ENCODE data around the gene KMT2B.
"Not testable (repeated sequence)": the region's sequence is repeated elsewhere in the genome, so short reads cannot be mapped to it uniquely, and the experiment has no call there.

KMT2B gene

DNA sequence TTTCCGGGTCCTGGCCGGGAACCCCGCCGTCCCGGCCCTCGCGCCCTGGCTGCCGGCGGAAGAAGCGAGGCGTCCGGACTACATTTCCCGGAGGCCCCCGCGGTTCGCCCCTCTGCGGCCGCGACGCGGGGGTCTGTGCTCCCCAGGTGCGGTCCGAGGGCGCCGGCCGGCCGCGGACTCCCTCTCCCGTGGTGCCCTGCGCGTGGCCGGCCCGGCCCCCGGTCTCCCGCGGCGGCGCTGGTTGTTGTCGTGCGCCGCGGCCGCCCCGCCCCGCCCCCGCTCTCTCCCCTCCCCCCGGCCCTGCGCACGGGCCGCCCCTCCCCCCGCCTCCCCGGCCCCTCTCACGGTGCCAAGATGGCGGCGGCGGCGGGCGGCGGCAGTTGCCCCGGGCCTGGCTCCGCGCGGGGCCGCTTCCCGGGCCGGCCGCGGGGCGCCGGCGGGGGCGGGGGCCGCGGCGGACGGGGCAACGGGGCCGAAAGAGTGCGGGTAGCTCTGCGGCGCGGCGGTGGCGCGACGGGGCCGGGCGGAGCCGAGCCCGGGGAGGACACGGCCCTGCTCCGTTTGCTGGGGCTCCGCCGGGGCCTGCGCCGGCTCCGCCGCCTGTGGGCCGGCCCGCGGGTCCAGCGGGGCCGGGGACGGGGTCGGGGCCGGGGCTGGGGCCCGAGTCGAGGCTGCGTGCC lies at the start of gene KMT2B:
KMT2B (plus strand) TSS at position 339 of the 680 bp plus-strand sequence; CDS start at position 355, 16 bp downstream.
- peak in 24 of 58 donors; percentile 73 to 96 (median 93) for DNase-seq

DNA sequence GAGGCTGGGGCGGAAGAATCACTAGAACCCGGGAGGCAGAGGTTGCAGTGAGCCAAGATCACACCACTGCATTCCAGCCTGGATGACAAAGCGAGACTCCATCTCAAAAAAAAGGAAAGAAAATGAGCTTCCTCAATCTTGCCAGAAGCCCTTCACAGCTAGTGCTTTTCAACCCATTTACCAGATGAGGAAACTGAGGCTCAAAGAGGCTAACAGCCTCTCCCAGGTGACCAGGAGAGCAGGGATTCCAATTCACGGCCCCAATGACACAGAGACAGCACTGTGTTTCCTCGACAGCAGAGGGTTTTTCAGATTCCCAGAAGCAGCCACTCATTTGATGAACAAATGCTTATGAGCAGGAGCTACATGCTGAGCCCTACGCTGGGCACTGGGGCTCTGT lies 48.2 kb upstream of the KMT2B start:
- no peak for DNase-seq

- DNase-seq, result no peak
Observed at GRCh38 chr19:35669974-35670373, 47.8 kb upstream of the KMT2B start.

- no peak for DNase-seq
Observed at GRCh38 chr19:35670686-35671085, 47.1 kb upstream of the KMT2B start.

DNA sequence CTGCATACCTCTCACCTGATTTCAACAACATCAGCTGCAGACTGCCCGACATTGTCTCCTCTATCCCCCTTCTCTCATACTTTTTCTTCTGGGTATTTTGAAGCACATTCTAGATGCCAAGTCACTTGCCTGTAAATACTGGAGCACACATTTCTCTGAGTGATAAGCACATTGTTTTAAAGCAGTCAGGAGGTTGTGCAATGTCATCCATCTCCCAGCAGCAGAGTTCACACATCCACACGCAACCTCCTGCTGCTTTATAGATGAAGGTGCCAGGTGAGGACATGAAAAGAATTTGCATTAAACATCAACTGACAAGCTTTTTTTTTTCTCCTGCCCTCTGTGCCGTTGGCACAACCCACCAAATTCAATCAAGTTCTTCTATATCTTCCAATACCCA lies 46.0 kb upstream of the KMT2B start:
- no peak for DNase-seq

- no peak for DNase-seq
Observed at GRCh38 chr19:35673121-35673804, 44.5 kb upstream of the KMT2B start.

GRCh38 chr19:35675589-35676140 lies 42.1 kb upstream of the KMT2B start:
- DNase-seq, result no peak

GRCh38 chr19:35689836-35690235 lies 28.0 kb upstream of the KMT2B start:
- no peak for DNase-seq

- DNase-seq, result not testable (repeated sequence)
Observed at GRCh38 chr19:35691106-35691505, 26.7 kb upstream of the KMT2B start.

- DNase-seq, result no peak
Observed at GRCh38 chr19:35692010-35692409, 25.8 kb upstream of the KMT2B start.

DNA sequence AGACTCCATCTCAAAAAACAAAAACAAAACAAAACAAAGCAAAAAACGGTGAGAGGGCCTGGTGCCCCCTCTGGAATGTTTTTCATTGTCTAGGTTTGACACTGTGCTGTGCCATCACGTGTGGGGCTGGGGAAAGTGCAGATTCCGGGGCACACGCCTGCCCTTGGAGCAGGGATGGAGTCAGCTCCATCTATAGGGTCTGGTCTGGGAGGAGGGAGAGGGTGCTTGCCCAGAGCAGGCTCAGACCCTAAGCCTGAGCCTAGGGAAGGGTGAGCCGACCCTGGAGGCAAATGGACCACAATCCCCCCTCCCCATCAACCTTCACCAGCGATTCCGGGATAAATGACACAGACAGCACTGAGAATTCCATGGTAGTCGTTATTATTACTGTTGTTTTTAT lies 24.4 kb upstream of the KMT2B start:
- DNase-seq, result no peak

- peak in 54 of 58 donors; percentile 8 to 89 (median 70) for DNase-seq
Observed at GRCh38 chr19:35693835-35694599, 23.8 kb upstream of the KMT2B start.

DNA sequence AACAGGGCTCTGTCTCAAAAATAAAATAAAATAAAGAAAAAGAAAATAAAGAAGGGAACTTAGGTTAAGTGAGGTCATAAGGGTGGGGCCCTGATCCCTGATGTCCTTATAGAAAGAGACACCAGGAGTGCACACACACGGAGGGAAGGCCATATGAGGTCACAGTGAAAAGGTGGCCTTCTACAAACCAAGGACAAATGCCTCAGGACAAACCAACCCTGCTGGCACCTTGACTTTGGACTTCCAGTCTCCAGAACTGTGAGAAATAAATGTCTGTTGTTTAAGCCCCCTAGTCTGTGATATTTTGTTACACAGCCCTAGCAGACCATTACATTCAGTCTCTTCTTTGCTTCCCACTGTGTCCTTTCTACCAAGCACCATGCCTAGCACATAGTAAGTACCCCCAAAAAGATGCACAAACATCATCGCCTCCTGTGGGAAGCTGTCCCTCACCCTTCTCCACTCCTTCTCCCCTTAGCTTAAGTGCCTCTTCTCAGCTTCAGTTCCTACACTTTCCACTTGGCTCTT lies 21.8 kb upstream of the KMT2B start:
- DNase-seq, result no peak

DNA sequence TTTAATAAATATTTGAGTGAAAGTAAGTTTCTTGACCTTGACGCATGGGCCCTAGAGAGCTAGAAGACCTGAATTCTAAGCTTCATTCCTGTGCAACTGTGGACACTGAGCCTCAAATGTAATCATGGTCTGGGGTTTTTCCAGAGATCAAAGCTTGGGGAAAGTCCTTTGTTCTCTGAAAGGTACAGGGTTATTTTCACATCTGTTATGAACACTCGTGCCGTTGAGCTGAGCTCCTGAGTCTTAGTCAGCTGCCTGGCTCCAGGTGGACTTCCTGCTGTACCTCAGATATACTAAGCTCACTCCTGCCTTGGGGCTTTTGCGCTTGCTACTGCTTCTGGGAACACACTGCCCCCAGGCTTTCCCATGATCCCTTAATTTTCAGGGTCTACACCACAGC lies 21.0 kb upstream of the KMT2B start:
- DNase-seq, result no peak

DNA sequence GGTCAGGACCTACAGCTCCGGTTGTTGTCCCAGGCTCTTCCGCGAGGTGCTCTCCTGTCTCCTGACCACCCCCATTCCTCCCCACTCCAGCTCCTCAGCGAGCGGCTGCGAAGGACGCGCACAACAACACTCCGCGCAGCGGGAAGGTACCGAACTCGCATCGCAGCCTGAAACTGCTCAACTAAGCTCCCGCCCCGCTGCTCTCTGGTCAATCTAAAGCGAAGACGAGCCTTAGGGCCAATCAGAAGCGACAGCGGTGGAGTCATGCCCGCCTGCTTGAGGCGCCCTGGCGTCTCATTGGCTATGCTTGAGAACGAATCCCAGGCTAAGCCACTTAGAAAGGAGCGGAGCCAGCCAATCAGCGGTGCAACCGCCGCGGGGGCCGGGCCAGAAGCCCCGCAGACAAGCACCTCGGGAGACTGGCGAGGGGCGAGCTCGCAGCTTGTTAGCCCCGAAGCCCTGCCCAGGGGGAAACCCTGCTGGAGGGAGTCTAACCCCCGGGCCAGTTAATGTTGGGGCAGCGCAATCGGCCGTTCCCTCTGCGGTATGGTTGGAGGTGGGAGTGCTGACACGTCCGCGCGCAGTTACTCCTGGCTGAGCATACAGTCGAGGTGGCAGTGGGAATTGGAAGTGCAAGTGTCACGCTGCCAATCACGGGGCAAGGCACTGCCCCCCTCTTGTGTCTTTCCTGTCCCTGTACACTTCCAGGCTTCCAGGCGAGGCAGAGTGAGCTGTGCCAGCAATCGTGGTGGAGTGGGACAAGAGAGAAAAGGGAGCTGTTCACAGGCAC lies 15.4 kb upstream of the KMT2B start:
- peak; percentile 67 to 99 (median 96) for DNase-seq

GRCh38 chr19:35703343-35703742 lies 14.5 kb upstream of the KMT2B start:
- DNase-seq, result no peak

- peak in 2 of 58 donors; percentile 10 to 14 for DNase-seq
Observed at GRCh38 chr19:35704218-35704617, 13.6 kb upstream of the KMT2B start, which contains the start of gene ZBTB32. Gene ZBTB32, plus strand, starts transcription at chr19:35704558. Its CDS starts 10,069 bp downstream, at chr19:35714627.

DNA sequence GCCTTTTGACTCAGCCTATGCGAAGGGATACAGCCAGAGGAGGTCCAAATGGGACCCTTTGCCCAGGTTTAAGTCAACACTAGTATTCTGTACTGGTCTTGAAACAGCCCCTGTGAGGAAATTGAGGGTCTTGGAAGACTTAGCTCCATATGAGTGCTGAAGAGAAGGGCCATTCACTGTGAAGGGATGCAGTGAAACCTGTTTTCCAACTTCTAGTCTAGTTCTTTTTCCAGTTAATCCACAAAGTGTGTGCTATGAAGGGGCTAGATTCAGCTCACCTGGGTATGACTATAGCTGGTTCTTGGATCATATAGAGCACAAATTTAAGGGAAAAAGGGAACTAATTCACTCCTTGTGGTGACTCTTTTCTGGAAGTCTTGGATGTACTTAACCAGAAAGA lies 9.4 kb upstream of the KMT2B start:
- DNase-seq, result no peak

DNA sequence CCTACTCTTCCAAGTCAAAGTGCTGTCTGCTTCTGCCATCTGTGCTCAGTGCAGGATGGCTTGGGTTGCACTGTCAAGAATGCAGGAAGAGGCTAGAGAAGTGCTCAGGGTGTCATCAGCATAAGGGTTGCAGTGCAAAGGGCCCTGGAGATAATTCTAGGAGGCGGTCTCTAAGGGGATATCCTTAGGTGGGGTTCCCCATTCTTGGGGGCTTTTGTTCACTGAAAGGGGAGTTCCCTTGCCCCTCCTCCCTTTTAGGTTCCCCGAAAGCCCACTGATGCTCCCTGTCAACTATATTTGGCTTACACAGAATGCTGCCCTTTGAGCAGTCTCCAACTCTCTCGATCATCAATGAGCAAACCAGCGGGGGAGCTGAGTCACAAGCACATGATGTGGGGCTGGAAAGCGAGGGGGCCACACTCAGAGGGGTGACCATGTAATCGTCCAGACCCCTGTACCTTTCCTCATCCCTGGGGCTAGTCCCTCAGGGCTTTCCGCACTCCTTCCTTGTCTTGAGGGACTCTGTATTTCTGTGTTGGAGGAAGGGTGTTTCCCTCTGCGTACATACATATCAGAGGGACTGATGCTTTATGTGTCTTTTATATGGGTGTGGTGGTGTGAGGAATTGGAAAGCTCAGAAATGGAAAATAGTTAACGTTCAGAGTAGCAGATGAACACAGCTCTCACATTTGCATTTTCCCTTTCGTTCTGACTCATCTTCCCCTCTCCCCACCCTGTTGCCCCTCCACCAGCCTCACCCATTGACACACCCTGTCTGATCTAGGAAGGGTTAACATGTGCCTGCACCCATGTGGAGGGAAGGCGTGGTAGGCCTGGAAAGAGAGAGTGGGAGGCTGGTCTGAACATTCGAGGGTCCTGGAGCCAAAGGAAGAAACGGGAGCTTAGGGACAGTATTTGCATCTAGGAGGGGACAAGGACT lies 6.7 kb upstream of the KMT2B start:
- no peak for DNase-seq
